GM18867 (cell line): ENCODE results near the gene FHL3.
"Not testable (repeated sequence)": the region's sequence is repeated elsewhere in the genome, so short reads cannot be mapped to it uniquely, and the experiment has no call there.

Source experiments
- ATAC-seq: cut with Tn5 transposase; IDR thresholded peaks from one replicate; pipeline ENCODE4 v1.9.1; 2021; ENCODE audit warnings: mild to moderate bottlenecking, moderate library complexity; ENCODE audit not compliant: unreplicated experiment

Gene FHL3

DNA sequence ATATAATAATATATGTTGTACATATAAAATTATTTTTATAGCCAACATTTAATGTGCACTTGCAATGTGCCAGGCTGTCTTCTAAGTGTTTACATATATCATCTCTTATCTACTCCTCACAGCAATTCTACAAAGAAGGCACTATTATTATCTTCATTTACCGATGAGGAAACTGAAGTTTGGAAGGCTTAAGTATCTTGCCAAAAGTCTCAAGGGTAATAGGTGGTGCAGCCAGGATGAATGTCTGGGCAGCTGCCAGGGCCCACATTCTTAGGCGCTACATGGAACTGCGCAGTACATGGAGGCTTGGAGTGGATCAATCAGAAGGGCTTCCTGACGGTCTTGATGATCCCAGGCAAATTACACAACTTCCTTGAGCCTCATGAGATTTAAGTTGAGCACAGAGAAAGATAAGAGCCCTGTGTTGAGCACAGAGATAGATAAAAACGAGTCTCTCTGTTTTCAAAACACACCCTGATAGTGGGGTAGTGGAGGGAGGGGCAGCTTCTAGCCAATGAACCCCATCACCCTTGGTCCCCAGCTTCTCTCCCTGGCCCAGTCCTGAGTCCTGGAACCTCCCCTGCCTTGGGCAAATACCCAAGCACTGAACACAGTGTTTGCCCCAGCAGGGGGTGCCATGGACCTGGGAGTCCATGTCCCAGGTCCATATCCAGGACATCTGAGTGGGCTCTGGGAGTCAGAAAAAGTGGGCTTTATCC lies 32.1 kb upstream of the FHL3 start:
- ATAC-seq, result no peak

DNA sequence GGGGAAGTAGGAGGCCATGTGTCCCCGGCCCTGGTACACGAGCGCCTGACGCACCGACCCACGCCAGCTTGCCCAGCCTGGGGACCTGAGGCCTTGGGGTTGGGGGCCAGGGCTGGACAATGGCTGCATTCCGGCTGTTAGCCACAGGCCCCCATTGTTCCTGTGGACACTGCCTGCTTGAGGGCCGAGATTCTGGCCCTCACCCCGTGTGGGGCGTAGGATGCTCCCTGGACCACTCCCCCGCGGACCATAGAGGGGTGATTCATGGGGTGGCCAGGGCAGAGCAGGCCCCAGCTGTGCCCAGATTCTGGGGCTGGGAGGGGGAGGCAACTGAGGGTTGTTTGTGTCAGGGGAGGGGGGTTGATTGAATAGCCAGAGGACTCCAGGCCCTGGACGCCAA lies 29.6 kb upstream of the FHL3 start:
- ATAC-seq, result no peak

DNA sequence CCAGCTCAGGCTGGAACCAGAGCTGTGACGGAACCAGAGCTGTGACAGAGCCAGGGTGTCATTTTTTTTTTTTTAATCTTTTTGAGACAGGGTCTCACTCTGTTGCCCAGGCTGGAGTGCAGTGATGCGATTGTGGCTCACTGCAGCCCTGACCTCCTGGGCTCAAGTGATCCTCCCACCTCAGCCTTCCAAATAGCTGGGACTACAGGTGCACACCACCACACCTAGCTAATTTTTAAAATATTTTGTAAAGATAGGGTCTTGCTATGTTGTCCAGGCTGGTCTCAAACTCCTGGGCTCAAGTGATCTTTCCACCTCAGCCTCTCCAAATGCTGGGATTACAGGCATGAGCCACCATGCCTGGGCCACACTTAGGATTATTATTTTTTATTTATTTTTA lies 27.7 kb upstream of the FHL3 start:
- not testable (repeated sequence) for ATAC-seq

DNA sequence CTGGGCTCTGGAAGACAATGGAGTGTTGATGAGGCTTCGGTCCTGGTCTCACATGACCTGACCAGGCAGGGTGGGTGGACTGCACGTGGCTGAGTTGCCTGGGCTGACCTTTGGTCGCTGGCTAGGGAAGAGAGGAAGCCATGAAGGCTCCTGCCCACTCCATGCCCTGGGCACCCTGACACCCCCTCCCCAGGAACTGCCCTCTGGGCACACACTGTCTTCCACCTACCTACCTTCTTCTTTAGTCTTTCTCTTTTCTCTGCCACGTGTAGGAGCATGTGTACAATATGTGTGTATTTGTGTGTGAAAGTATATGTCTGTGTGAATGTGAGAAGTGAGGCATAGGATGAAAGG lies 26.2 kb upstream of the FHL3 start:
- ATAC-seq, result no peak

DNA sequence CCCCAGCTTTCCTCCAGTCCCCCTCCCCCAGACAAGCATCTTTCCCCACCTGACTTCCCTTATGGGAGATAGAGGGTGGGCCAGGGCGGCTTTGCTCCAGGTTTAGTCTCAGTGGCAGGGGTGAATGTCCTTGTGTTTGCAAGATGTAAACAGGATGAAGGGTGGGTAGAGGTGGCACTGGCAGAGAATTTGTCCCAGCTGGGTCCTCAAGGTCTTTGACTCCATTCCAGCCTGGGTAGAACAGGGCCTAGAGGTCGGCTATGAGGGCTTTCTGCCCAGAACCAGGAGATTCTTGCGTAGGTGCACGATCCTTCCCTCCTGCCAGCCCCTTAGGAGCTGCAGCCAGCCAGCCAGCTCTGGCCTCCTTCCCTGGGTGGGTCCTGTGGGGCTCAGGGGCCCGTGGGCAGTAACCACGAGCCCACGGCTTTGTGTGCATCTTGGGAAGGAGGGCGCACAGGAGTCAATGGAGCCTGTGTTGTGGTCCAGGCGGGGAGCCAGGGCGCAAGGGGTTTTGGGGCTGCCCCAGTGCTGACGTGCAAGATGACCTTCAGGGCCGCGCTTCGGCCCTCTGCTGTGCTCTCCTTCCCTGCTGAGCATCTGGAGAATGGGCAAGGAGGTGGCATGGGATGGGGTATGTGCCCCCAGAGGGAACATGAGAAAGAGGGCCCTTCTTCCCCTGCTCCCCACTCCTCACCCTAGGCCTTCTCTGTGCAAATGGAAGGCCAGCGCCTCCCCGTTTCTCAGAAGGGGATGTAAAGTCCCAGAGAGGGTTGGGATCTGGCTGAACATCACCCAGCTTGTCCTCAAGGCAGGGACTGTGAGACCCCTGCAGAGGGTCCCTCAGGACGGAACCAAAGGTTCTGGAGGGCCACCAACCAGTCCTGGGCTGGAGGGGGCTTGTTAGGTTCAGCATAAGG lies 25.5 kb upstream of the FHL3 start:
- ATAC-seq, result no peak

DNA sequence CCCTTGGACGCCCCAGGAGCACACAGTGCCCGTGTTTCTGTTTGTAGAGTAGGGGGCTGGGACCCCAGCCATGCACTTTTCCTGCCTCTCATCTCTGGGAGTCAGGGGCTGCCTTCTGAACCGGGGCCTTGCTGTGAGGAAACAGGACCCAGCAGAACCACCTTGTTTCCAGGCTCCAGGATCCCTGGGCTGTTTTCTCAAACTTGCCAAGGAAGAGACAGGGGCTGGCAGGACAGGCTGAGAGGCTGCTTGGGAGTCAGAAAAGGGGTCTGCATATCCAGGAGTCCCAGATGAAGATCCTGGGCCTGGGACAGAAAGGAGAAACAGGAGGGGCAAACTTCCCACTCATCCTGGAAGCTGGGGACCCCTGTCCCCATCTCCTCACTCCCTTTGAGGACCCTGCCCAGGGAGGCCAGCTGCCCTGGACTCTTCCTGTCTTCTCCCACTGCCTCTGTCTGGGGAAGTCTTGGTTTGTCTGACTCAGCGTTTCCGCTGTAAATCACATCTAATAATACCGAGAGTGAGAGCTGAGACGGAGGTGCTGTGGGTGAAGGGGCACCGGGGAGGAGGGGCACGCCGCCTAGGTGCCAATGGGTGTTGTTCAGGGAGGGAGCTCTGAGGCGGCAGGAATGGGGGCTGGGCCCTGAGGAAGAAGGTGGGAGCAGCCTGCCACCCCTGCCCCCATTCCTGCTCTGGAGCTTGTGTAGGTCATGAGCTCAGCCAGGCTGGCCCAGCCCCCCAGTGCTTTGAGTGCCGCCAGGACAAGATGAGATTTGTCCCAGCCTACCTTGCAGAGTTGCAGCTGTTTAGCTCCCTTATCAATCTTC lies 24.6 kb upstream of the FHL3 start:
- ATAC-seq, result peak; percentile 53

DNA sequence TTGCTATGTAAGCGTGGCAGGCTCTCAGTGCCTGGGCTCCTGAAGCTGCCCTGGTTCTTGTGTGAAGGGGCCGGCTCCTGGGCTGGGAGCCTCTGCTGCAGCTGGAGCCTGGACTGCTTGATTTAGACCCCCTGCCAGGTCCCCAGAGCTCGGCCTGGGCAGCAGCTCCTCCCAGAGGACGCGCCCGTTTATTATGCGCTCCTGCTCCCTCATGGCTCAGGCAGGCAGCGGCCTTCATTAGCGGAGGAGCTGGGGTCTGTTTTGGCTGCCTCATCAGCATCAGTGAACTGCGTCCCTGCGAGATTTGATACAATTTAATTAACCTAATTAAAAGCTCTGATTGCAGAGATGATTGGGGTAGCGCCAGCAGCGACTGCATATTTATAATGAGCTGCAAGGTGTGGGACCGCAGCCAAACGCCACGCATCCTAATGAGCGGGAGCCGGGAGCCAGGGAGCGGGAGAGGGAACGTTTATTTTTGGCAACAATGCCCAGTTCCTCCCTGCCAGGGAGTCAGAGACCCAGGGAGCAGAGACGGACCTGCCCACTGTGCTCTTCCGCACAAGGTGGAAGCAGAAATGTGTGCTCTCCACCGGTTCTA lies 23.9 kb upstream of the FHL3 start:
- ATAC-seq, result no peak

DNA sequence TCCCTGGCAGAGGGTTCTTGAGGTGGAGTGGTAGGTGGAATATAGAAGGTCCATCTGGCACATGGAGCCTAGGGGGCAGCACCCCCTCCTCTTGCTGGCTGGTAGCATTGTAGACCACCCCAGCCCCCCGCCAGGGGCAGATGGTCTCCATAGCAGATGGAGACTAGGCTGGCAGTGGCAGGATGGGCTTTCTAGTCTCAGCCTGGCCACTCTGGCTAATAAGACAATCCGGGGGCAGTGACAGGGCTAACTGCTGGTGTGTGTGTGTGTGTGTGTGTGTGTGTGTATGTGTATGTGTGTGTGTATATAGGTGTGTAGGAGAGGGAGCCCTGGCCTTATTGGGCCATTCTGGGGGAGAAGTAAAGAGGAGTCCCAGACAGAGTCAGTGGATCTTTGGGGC lies 23.4 kb upstream of the FHL3 start:
- ATAC-seq, result no peak

DNA sequence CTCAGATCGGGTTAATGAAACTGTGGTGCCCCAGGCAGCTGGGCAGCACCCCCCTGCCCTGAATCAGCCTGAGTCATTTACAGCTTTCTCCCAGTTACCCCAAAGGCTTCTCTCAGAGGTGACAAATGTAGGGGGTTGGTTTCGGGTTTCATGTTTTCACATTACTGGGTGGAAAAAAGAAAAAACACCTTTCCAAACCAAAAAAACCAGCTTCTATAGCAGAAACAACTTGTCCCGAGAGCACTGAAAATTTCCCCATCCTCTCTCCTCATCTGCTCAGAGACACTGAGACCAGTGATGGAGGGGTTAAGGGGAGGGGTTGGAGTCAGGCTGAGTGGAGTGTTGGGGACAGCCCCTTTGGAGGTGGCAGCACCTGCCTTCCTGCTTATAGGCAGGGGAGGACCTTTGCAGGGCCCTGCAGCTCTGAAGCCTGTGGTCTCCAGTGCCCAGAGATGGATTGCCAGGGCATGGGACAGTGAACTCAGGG lies 22.8 kb upstream of the FHL3 start:
- ATAC-seq, result peak; percentile 69

DNA sequence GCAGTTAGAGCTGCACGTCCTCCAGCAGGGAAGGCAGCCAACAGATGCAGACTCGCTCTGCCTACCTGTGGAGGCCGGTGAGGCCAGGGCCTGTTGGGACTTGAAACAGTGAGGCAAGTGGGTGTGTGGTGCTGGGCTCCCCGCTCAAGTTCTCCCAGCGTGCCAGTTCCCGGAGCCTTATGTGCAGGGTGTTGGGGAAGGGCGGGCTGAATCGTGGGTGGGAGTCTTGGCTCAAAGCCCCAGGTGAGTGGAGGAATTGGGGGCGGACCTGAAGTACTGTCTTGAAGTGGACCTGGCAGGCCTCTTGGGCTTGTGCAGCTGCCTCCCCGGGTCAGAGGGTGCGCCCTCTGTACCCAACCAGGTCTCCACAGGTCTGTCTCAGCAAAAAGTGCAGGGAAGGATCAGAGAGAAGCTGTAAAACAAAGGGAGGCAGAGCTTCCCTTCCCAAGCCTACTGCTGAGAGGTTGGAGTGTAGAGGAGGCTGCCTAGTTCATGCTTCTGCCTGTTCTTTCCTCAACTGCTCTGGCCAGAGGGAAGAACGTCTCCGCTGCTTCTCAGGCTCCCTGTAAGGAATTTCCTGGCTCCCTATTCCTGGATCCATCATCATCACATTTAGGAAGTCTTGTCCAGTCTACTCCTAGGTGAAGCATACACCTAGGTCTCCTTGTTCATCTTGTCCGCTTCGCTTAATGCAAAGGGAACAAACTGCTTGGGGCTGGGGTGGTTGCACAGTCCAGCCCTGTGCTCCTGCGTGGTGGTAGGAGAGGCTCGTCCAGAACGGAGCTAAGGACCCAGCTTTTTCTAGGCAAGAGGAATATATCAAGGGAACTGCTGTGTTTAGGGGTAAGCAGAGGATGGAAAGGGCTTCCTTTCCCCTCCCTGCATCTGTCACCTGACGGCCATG lies 22.1 kb upstream of the FHL3 start:
- no peak for ATAC-seq

DNA sequence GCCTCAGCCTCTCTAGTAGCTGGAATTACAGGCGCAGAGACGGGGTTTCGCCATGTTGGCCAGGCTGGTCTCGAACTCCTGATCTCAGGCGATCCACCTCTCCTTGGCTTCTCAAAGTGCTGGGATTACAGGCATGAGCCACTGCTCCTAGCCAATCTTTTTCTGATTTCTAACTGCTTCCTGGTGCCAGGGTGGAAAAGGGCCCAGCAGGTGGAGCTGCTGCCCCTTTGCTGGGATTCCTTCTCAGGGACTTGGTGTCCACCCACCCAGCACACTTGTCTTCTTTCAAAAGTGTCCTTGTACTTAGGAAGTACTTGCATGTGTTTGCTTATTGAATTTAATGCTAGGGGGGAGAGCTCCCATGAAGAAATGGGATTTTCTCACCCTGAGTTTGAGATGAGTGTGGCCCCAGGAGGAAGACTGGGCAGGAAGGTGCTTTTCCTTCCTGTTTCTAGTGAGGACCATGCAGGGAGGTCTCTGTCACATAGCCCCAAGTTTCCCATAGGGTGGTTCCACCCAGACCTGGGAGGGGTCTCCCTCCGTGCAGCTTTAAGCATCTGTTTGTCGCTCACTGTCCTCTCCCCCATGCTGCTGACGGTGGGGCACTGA lies 21.4 kb upstream of the FHL3 start:
- no peak for ATAC-seq

DNA sequence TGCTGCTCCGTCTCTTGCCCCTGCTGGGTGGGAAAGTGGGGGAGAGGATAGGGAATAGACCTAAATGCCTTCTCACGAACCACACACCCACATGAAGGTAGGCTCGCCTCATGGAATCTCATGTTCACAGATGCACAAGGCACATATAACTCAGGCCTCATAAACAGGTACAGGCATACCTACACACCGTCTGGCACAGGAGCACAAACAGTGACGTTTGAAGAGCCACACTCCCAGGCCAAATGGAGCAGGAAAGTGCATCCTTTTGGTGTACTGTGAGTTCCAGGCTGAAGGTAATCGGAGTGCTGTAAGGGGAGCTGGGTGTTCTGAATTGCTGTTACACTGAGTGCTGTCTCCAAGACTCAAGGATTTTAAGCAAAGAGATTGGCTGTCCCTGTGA lies 20.4 kb upstream of the FHL3 start:
- ATAC-seq, result no peak

DNA sequence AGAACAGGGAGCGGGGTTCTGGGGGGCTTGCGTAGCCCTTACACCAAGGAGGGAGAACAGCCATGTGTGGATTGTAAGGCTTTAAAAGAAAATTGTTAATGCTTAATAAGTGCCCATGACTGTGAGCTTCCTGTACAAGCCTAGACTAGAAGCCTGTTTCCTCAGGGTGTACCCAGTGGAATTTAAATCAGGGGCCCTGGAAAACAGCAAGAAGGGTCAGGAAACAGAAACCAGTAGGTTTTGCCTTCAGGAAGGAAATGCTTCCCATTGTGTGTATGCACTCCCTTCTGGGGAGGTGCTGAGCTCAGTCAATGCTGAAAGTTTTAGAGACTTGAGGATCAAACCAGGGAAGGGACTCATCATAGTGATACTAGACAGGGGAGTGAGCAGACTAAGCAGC lies 19.9 kb upstream of the FHL3 start:
- no peak for ATAC-seq

DNA sequence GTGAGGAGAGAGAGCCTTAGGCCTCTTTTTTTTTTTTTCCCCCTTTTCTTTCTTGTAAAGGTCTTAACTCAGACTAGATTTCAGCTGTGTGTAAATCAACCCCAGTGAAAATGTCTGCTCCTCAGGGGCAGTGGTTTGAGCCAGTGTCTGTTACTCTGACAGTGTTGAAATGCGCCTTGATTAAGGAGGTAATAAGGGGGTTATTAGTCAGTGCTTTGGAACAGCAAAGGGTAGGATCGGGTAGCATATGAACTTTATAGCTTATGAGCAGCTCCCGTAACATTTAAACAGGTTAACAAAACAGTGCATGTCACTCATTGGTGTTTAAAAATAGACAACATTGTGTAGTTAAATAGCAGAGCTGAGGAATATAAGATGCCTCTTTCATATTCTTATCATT lies 17.5 kb upstream of the FHL3 start:
- ATAC-seq, result no peak

DNA sequence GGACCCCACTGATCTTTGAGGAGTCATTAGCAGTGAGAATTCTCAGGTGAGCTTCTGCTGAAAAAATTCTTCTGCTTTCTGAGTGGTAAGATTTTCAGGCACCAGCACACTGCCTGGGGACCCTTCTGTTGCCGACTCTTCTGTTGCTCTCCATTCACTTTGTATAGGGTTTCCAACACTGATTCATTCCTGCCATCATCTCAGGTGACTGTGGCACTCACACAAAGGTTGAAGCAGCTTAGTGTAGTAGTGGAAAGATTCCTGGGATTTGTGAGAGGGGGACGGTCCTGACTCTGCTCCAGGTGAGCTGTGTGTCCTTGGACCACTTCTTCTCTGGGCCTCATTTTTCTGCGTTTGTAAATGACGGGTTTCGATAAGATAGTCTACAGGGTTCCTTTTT lies 16.7 kb upstream of the FHL3 start:
- ATAC-seq, result no peak

DNA sequence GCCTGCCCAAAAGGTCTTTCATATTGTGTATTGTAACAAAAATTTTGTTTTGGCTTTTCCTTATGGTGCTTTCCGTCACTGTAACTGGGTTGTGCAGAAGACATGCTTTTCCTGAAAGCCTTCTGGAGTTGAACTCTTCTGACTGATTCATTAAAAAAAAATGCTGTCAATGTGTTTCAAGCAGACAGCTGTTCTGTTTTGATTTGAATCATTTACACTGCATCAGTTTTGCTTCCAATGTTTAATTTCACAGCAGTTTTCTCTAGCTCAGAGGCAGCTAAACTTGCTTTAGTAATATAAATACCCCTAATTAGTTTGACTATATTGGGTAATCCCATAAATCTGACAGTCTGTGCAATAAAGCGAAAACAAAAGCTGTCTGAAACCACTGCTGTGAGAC lies 15.1 kb upstream of the FHL3 start:
- no peak for ATAC-seq

DNA sequence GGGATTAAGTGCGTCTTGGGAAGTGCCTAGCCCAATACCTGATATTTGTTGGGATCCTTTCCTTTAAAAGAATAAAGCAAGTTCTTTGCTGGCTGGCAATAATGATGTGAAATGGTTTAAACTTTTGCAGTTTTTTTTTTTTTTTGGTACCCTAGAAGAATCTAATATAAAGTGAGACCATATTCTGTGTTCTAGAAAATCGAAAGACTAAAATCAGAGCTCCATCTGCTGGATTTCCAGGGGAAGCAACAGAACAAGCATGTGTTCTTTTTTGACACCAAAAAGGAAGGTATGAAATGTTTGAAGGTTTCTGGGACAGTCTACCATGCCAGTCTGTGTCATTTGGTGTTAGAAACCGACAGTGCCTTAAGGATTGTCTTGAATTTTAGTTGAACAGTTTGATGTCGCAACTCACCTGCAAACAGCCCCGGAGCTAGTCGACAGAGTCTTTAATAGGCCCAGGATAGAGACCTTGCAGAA lies 13.6 kb upstream of the FHL3 start:
- no peak for ATAC-seq

DNA sequence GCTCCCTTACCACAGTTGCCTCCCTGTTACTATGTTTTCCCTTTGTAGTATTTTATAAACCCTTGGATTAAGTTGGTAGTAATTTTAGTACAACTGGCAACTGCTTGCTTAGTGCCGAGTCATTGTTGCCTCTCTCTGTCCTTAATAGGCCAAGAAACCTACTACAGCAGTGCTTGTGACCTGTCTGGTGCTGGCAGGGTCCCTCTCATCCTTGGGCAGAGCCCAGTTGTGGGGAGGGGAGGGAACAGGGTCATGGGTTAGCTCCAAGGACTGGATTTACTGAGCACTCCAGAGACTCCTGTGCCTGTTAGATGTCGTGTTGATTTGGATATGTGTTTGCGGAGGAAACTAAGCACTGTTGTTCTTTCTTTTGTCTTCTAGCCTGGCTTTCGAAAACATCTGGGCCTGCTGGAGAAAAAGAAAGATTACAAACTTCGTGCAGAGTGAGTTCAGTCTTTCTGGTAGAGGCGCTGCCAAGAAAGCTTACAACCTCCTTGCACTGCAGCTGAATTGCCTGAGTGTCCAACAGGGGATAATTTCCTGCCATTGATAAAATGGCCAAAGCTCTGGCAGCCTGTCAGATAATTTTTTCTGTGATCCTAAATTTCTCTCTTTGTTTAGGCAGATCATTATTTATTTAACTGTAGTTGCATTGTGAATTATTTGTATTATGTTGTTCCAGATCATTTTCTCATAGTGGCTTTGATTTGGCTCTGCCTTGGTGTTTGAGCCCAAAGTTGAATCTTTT lies 10.8 kb upstream of the FHL3 start:
- no peak for ATAC-seq
